ENCODE measurements around the gene NLK. TPM values are rescaled to one million over a fixed set of nuclear protein-coding genes. Genes with fewer than 3 reads are reported as not detected.
"Not testable (repeated sequence)": the region's sequence is repeated elsewhere in the genome, so short reads cannot be mapped to it uniquely, and the experiment has no call there.

The NLK gene
- total RNA-seq, 2 experiments from 2014 or later = 8.7 to 8.8 TPM

- H3K27ac Mint-ChIP-seq = no peak overlapping the region
- no peaks in the 10 kb centered on the region for H3K9me3 Mint-ChIP-seq
- CTCF ChIA-PET = no interaction called here
- H3K4me1 Mint-ChIP-seq (ENCODE audit: low read depth) = no peaks in the 10 kb centered on the region
- no peaks in the 10 kb centered on the region for H3K36me3 Mint-ChIP-seq (ENCODE audit: low read depth)
- DNase-seq = no peak
- intact Hi-C loops (cut with micrococcal nuclease) = no loop called here
- peaks cover 15% of the 10 kb centered on the region for H3K27me3 Mint-ChIP-seq (ENCODE audit: low read depth)
- no peak overlapping the region for H3K4me3 Mint-ChIP-seq
Measured at GRCh38 chr17:28018439-28019070, 23.9 kb upstream of the NLK start.

GRCh38 chr17:28020515-28020914 lies 22.0 kb upstream of the NLK start:
- Mint-ChIP-seq H3K36me3 (ENCODE audit: low read depth) (no peaks in the 10 kb centered on the region), H3K4me3 (no peak overlapping the region), H3K27me3 (ENCODE audit: low read depth) (peaks cover 11% of the 10 kb centered on the region), H3K9me3 (no peaks in the 10 kb centered on the region), H3K4me1 (ENCODE audit: low read depth) (no peaks in the 10 kb centered on the region), H3K27ac (no peak overlapping the region)
- CTCF ChIA-PET = interaction anchor here (0.6 kb wide), 1 partner anchor 417 kb away, joined by 4 read pairs; no protein-coding TSS in a partner anchor
- intact Hi-C loops (cut with micrococcal nuclease) = no loop called here
- DNase-seq = no peak

- no peak overlapping the region for H3K27ac Mint-ChIP-seq
- H3K9me3 Mint-ChIP-seq = no peaks in the 10 kb centered on the region
- CTCF ChIA-PET = no interaction called here
- H3K4me1 Mint-ChIP-seq (ENCODE audit: low read depth) = no peaks in the 10 kb centered on the region
- no peaks in the 10 kb centered on the region for H3K36me3 Mint-ChIP-seq (ENCODE audit: low read depth)
- intact Hi-C loops (cut with micrococcal nuclease) = no loop called here
- no peaks in the 10 kb centered on the region for H3K27me3 Mint-ChIP-seq (ENCODE audit: low read depth)
- DNase-seq = no peak
- H3K4me3 Mint-ChIP-seq = no peak overlapping the region
Measured at GRCh38 chr17:28029044-28029443, 13.4 kb upstream of the NLK start.

- Mint-ChIP-seq H3K9me3 (no peaks in the 10 kb centered on the region), H3K36me3 (ENCODE audit: low read depth) (no peaks in the 10 kb centered on the region)
- CTCF ChIA-PET = no interaction called here
Measured at GRCh38 chr17:28030386-28030785, 12.1 kb upstream of the NLK start.

GRCh38 chr17:28031174-28031573 lies 11.3 kb upstream of the NLK start:
- CTCF ChIA-PET = no interaction called here
- DNase-seq = no peak
- no peaks in the 10 kb centered on the region for H3K9me3 Mint-ChIP-seq
- no peak overlapping the region for H3K27ac Mint-ChIP-seq
- intact Hi-C loops (cut with micrococcal nuclease) = no loop called here
- H3K4me3 Mint-ChIP-seq = no peak overlapping the region
- no peaks in the 10 kb centered on the region for H3K36me3 Mint-ChIP-seq (ENCODE audit: low read depth)
- H3K4me1 Mint-ChIP-seq (ENCODE audit: low read depth) = peaks cover 3% of the 10 kb centered on the region
- no peaks in the 10 kb centered on the region for H3K27me3 Mint-ChIP-seq (ENCODE audit: low read depth)

More at GRCh38 chr17:28030386-28030785, 12.1 kb upstream of the NLK start:
- H3K27me3 Mint-ChIP-seq (ENCODE audit: low read depth) = no peaks in the 10 kb centered on the region
- intact Hi-C loops (cut with micrococcal nuclease) = no loop called here
- no peak for DNase-seq
- H3K4me3 Mint-ChIP-seq = no peak overlapping the region
- H3K27ac Mint-ChIP-seq = no peak overlapping the region
- H3K4me1 Mint-ChIP-seq (ENCODE audit: low read depth) = peaks cover 3% of the 10 kb centered on the region

- Mint-ChIP-seq H3K4me3 (no peak overlapping the region), H3K27ac (no peak overlapping the region), H3K4me1 (ENCODE audit: low read depth) (peaks cover 5% of the 10 kb centered on the region), H3K9me3 (no peaks in the 10 kb centered on the region), H3K36me3 (ENCODE audit: low read depth) (no peaks in the 10 kb centered on the region), H3K27me3 (ENCODE audit: low read depth) (no peaks in the 10 kb centered on the region)
- DNase-seq = no peak
- intact Hi-C loops (cut with micrococcal nuclease) = no loop called here
- CTCF ChIA-PET = no interaction called here
Measured at GRCh38 chr17:28033972-28034714, 8.3 kb upstream of the NLK start.

GRCh38 chr17:28035452-28035851 lies 7.0 kb upstream of the NLK start:
- H3K4me3 Mint-ChIP-seq; H3K27me3 Mint-ChIP-seq (ENCODE audit: low read depth); H3K4me1 Mint-ChIP-seq (ENCODE audit: low read depth); H3K36me3 Mint-ChIP-seq (ENCODE audit: low read depth); CTCF ChIA-PET; H3K9me3 Mint-ChIP-seq; H3K27ac Mint-ChIP-seq; intact Hi-C loops (cut with micrococcal nuclease); DNase-seq: not testable (repeated sequence)

- H3K4me3 Mint-ChIP-seq; H3K9me3 Mint-ChIP-seq; CTCF ChIA-PET; DNase-seq; H3K36me3 Mint-ChIP-seq (ENCODE audit: low read depth); H3K27ac Mint-ChIP-seq; H3K4me1 Mint-ChIP-seq (ENCODE audit: low read depth); intact Hi-C loops (cut with micrococcal nuclease); H3K27me3 Mint-ChIP-seq (ENCODE audit: low read depth): not testable (repeated sequence)
Measured at GRCh38 chr17:28035884-28036283, 6.6 kb upstream of the NLK start.

- Mint-ChIP-seq H3K36me3 (ENCODE audit: low read depth) (no peaks in the 10 kb centered on the region), H3K4me3 (peak overlapping the region; percentile 2), H3K27me3 (ENCODE audit: low read depth) (no peaks in the 10 kb centered on the region), H3K27ac (no peak overlapping the region), H3K9me3 (no peaks in the 10 kb centered on the region), H3K4me1 (ENCODE audit: low read depth) (peaks cover 24% of the 10 kb centered on the region)
- intact Hi-C loops (cut with micrococcal nuclease) = no loop called here
- CTCF ChIA-PET = interaction anchor here (0.7 kb wide), 1 partner anchor 23 kb away, joined by 6 read pairs; no protein-coding TSS in a partner anchor
- no peak for DNase-seq
Measured at GRCh38 chr17:28038802-28039201, 3.7 kb upstream of the NLK start.

- intact Hi-C loops (cut with micrococcal nuclease) = no loop called here
- Mint-ChIP-seq H3K27me3 (ENCODE audit: low read depth) (no peaks in the 10 kb centered on the region), H3K36me3 (ENCODE audit: low read depth) (no peaks in the 10 kb centered on the region), H3K27ac (no peak overlapping the region), H3K4me3 (peak overlapping the region; percentile 2), H3K9me3 (no peaks in the 10 kb centered on the region), H3K4me1 (ENCODE audit: low read depth) (peaks cover 26% of the 10 kb centered on the region)
- no peak for DNase-seq
- CTCF ChIA-PET = interaction anchor here (0.7 kb wide), 2 partner anchors 22 to 192 kb away, joined by 5 to 6 read pairs; no protein-coding TSS in a partner anchor
Measured at GRCh38 chr17:28039251-28039650, 3.2 kb upstream of the NLK start.

GRCh38 chr17:28040406-28040805 lies 2.1 kb upstream of the NLK start:
- H3K36me3 Mint-ChIP-seq (ENCODE audit: low read depth) = peaks cover 2% of the 10 kb centered on the region
- no peak for DNase-seq
- no peaks in the 10 kb centered on the region for H3K9me3 Mint-ChIP-seq
- H3K27ac Mint-ChIP-seq = no peak overlapping the region
- H3K4me1 Mint-ChIP-seq (ENCODE audit: low read depth) = peaks cover 33% of the 10 kb centered on the region
- intact Hi-C loops (cut with micrococcal nuclease) = loop anchor here (5.0 to 10.0 kb wide), 5 partner anchors 37 to 534 kb away; partner anchors contain the start of genes ALDOC, IFT20, PIGS and TNFAIP1
- CTCF ChIA-PET = interaction anchor here (1.0 kb wide), 1 partner anchor 148 kb away, joined by 3 read pairs; the partner anchor contains the start of gene LYRM9
- H3K4me3 Mint-ChIP-seq = peak overlapping the region; percentile 81
- no peaks in the 10 kb centered on the region for H3K27me3 Mint-ChIP-seq (ENCODE audit: low read depth)

- Mint-ChIP-seq H3K27me3 (ENCODE audit: low read depth) (no peaks in the 10 kb centered on the region), H3K9me3 (no peaks in the 10 kb centered on the region), H3K4me3 (peak overlapping the region; percentile 81), H3K27ac (peak overlapping the region; percentile 73), H3K36me3 (ENCODE audit: low read depth) (peaks cover 2% of the 10 kb centered on the region), H3K4me1 (ENCODE audit: low read depth) (peaks cover 42% of the 10 kb centered on the region)
- peak; percentile 99 for DNase-seq
- intact Hi-C loops (cut with micrococcal nuclease) = loop anchor here (1.0 to 10.0 kb wide), 7 partner anchors 36 to 558 kb away; partner anchors contain the start of genes ALDOC, IFT20, PIGS and SPAG5
- CTCF ChIA-PET = interaction anchor here (1.0 kb wide), 1 partner anchor 148 kb away, joined by 3 read pairs; the partner anchor contains the start of gene LYRM9
Measured at GRCh38 chr17:28041068-28041843, 1.2 kb upstream of the NLK start.

All from activated naive CD4-positive, alpha-beta T cell treated with anti-CD3 and anti-CD28 coated beads for 36 hours (primary cell).